Central memory CD8-positive, alpha-beta T cell (primary cell): Measurements from ENCODE around the gene AKAP10.
"Not testable (repeated sequence)": the region's sequence is repeated elsewhere in the genome, so short reads cannot be mapped to it uniquely, and the experiment has no call there.

Experiments
- ATAC-seq: fragments of 150-1000 bp; cut with Tn5 transposase; replicated peaks from 2 replicates; pipeline ENCODE4 v1.10.0; 2022; ENCODE audit warnings: mild to moderate bottlenecking, moderate FRiP score, moderate number of reproducible peaks; ENCODE audit not compliant: poor library complexity, severe bottlenecking; ENCODE audit errors: extremely low read depth
- DNase-seq, 2 donors: peaks; one replicate each; pipeline ENCODE4 v3.0.0; 2021; ENCODE audit warnings: low spot score in 2 of 2
- H3K27ac Mint-ChIP-seq: one replicate; pipeline ENCODE4 v1.8.0; 2022; ENCODE audit warnings: low read depth, mild to moderate bottlenecking, moderate library complexity, mixed read lengths
- H3K27me3 Mint-ChIP-seq: one replicate; pipeline ENCODE4 v1.8.0; 2022; ENCODE audit warnings: mixed read lengths
- H3K36me3 Mint-ChIP-seq: one replicate; pipeline ENCODE4 v1.8.0; 2022; ENCODE audit warnings: mild to moderate bottlenecking, moderate library complexity, mixed read lengths; ENCODE audit not compliant: insufficient read depth
- H3K4me1 Mint-ChIP-seq: one replicate; pipeline ENCODE4 v1.8.0; 2022; ENCODE audit warnings: mixed read lengths
- H3K4me3 Mint-ChIP-seq: one replicate; pipeline ENCODE4 v1.8.0; 2022; ENCODE audit warnings: mild to moderate bottlenecking, moderate library complexity, mixed read lengths
- H3K9me3 Mint-ChIP-seq: one replicate; pipeline ENCODE4 v1.8.0; 2022; ENCODE audit warnings: mixed read lengths

Gene AKAP10

DNA sequence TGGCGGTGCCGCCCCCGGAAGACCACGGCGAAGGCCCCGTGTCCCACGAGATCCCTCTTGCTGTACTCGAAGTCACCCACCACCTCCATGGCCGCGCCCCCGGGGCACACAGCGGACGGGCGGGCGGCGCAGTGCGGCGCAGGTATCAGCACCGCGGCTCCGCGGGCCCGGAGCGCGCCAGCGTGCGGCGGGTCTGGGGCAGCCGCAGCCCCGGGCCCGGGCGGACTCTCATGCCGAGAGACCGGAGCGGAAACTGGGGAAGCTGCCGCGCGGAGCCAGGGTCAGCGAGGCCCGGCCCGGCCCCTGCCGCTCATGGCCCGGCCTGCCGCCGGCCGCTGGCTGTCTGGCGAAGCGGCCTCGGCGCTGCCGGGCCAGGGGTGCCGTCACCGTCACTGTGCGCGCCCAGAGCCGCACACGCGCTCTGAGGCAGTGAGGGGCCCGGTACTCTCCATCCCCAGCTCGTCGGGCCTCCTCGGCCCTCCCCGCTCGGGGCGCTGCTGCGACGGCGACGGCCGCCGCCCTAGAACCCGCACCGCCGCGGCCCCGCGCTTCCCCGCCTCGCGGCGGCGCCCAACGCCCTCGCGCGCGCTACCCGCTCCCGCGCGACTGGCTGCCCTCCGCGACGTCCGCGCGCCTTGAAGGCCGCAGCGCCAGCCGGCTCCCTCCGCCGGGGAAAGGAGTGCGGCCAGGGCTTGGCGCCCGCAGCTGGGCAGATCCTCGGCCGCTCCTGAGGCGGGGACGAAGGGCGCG, 110.1 kb downstream of the AKAP10 start, which contains the start of gene ULK2:
Gene ULK2 (minus strand): TSS at position 608 of the 750 bp plus-strand sequence. CDS start 519 bp downstream, at position 89.
- Mint-ChIP-seq H3K27me3 (no peaks in the 10 kb centered on the region), H3K9me3 (no peaks in the 10 kb centered on the region), H3K36me3 (peaks cover 8% of the 10 kb centered on the region), H3K4me1 (peaks cover 6% of the 10 kb centered on the region), H3K27ac (peak within 1 kb of the TSS; percentile 46), H3K4me3 (peak within 1 kb of the TSS; percentile 72)
- ATAC-seq (peak; percentile 76), DNase-seq (peak; percentile 14 to 28)

DNA sequence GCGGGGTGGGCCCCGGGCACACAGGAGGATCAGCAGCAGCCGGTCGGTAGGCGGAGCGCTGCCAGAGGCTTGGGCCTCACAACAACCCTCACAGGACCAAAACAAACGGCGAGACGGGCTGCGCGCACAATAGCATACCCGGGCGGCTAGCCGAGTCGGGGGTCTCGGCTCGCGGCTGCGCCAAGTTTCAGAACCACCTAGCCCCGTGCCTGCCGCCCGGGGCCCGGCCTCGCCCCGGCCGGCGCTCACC, 110.6 kb downstream of the AKAP10 start:
- peak in 1 of 2 donors; percentile 19 for DNase-seq
- Mint-ChIP-seq H3K4me3 (peak overlapping the region; percentile 72), H3K36me3 (peaks cover 8% of the 10 kb centered on the region), H3K27ac (peak overlapping the region; percentile 46), H3K9me3 (no peaks in the 10 kb centered on the region), H3K27me3 (no peaks in the 10 kb centered on the region), H3K4me1 (peaks cover 6% of the 10 kb centered on the region)
- peak; percentile 70 for ATAC-seq

DNA sequence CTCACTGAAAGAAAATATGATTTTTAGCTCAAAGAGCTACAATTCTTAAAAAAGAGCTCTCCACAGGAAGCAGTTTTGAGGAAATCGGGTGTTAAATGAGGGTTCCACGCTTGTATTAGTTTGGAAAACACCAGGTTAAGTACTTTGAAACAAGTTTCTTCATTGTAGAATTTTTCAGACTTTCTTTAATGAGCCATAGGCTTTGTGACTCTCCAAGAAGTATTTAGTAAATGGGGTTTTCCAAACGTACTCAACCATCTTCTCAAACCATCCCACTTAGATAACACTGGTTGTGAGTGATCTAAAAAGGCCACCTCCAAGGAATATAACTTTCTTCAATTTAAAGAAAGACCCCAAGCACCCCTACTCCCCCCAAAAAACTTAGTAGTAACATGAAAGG, 112.6 kb downstream of the AKAP10 start:
- ATAC-seq (no peak), DNase-seq (no peak)
- Mint-ChIP-seq H3K36me3 (peaks cover 8% of the 10 kb centered on the region), H3K9me3 (no peaks in the 10 kb centered on the region), H3K27ac (no peak overlapping the region), H3K4me1 (peaks cover 6% of the 10 kb centered on the region), H3K27me3 (no peaks in the 10 kb centered on the region), H3K4me3 (no peak overlapping the region)

DNA sequence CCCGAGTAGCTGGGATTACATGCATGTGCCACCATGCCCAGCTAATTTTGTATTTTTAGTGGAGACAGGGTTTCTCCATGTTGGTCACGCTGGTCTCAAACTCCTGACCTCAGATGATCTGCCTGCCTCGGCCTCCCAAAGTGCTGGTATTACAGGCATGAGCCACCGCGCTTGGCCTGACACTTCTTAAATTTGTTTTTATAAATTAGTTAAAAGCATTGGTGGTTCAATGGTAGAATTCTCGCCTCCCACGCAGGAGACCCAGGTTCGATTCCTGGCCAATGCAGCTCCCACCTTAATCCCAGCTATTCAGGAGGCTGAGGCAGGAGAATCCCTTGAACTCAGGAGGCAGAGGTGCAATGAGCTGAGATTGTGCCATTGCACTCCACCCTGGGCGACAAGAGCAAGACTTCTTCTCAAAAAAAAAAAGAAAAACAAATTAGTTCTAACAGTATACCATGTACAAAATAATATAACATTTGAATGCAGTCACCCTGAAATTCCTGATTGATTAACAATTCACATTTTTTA, 116.9 kb downstream of the AKAP10 start:
- H3K4me3 Mint-ChIP-seq, H3K4me1 Mint-ChIP-seq, ATAC-seq, H3K9me3 Mint-ChIP-seq, H3K27ac Mint-ChIP-seq, DNase-seq, H3K27me3 Mint-ChIP-seq, H3K36me3 Mint-ChIP-seq: not testable (repeated sequence)

DNA sequence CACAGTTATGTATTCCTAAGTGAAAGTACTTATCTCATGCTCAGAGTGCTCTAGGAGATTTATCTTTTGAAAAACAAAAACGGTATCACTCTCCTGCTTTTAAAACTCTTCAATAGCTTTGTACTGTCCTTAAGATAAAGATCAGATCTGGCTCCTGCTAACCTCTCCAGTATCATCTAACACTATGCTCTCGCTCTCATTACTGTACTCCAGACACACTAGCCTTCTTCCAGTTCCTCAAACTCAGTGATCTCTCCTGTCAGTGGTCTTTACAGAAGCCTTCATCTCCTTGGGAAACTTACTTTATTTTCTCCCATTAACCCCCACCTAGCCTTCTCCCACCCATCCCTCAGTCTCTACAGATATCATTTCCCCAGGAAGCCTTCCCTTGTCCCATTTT, 120.0 kb downstream of the AKAP10 start:
- ATAC-seq (no peak), DNase-seq (no peak)
- Mint-ChIP-seq H3K4me1 (no peaks in the 10 kb centered on the region), H3K27me3 (no peaks in the 10 kb centered on the region), H3K9me3 (no peaks in the 10 kb centered on the region), H3K4me3 (no peak overlapping the region), H3K27ac (no peak overlapping the region), H3K36me3 (peaks cover 5% of the 10 kb centered on the region)
